NOMO-1 treated with DMSO at 0.1 percent for 48 hours (cell line): Measurements from ENCODE around the gene KCNQ1.
A peak's percentile ranks its signal among the peaks of the same experiment; 100 is the strongest.

Experiments used
- DNase-seq: peaks from one replicate; lab custom pipeline; 2025; ENCODE audit not compliant: unreplicated experiment; lab: John Stamatoyannopoulos, UW

KCNQ1 gene

GRCh38 chr11:2706321-2706720 is 261.5 kb downstream of the KCNQ1 start:
- no peak for DNase-seq

DNA sequence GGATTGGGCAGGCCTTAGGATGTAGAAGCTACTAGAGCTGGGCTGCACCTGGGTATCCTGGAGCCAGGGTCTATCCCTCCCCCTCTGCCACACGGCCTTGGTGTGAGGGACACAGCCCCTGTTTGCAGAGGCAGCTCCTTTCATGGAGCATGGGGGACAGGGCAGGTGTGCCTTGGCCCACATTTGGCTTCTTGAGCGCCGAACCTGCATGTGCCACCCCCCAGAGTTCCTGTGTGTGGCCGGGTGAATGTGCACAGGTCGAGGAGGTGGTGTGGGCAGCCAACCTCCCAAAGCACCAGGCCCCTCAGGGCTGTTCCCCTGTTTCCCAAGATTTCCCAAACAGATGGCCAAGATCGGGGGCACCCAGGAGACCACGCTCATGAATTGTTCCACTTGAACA is 262.9 kb downstream of the KCNQ1 start:
- DNase-seq, result no peak

DNA sequence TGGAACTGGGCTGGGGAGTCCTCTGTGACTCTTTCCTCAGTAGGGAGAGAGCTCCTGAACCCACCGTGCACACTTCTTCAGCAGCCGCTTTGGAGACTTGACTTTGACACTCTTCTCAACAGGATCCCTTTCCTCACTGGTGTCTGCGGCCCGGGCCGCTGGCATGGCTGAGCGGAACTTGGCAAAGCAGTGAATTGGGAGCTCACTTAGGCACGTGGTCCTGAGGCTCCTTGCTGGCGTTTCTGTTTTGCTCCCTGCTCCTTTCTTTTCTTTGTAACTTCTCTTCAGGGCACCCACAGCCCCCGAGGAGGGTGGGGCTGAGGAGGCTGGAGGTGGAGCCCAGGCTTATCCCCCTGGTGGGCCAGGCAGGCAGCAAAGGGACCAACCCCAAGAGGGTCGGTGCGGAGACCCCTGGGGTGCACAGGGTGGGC is 263.4 kb downstream of the KCNQ1 start:
- DNase-seq, result no peak

DNA sequence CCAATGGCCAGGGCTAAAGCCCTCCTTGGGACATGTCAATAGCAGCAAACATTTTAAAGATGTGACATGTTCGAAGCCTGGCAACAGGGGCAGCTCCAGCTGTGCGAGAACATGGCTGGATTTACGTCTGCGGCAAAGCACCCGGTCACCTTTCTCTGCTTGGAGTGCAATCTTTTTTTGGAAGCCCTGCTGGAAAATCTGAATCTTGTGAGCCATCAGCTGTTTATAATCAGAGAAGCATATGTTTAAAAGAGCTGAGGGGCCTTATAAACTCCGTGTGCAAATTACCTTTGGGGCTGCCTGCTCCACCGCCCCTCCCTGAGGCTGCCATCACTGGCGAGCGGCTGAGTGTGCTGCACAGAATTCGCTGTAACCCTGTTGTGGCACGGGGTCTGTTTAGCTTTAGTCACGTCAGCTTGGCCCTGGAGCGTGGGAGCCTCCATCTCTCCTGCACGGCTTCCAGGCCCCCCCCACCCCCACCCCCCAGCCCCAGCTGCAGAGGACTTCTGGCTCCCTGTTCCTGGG is 264.0 kb downstream of the KCNQ1 start:
- DNase-seq, result no peak

DNA sequence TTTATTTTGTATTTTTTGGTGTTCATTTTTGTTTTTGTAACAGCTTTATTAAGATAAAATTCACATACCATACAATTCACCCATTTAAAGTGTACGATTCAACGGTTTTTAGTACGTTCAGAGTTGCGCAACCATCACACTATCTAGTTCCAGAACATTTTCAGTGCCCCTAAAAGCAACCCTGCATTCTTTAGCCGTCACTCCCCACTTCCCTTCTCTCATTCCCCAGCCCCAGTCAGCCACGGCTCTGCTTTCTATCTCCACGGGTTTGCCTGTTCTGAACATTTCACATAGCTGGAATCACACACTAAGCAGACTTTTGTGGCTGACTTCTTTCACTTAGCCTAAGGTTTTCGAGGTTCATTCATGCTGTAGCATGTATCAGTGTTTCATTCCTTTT is 264.6 kb downstream of the KCNQ1 start:
- peak; percentile 3 for DNase-seq

DNA sequence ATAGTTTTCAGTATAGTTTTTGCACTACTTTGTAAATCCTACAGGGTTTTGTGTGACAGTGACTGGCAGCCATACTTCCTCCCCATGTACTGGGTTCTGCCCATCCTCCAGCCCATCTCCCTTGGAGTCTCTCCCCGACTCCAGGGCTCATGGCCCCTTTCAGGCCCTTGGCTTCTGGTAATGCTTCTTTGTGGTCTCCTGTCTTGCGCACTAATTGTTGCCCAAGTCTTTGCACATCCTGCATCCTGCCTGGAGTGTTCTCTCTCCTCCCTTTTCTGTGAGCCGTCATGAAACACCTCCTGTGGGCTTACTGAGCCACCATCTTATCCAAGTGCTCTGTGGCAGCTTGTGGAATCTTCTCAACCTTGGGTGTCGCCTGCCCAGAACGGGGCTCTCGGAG is 266.4 kb downstream of the KCNQ1 start:
- DNase-seq, result no peak

- no peak for DNase-seq
Measured at GRCh38 chr11:2713094-2713493, 268.3 kb downstream of the KCNQ1 start.

DNA sequence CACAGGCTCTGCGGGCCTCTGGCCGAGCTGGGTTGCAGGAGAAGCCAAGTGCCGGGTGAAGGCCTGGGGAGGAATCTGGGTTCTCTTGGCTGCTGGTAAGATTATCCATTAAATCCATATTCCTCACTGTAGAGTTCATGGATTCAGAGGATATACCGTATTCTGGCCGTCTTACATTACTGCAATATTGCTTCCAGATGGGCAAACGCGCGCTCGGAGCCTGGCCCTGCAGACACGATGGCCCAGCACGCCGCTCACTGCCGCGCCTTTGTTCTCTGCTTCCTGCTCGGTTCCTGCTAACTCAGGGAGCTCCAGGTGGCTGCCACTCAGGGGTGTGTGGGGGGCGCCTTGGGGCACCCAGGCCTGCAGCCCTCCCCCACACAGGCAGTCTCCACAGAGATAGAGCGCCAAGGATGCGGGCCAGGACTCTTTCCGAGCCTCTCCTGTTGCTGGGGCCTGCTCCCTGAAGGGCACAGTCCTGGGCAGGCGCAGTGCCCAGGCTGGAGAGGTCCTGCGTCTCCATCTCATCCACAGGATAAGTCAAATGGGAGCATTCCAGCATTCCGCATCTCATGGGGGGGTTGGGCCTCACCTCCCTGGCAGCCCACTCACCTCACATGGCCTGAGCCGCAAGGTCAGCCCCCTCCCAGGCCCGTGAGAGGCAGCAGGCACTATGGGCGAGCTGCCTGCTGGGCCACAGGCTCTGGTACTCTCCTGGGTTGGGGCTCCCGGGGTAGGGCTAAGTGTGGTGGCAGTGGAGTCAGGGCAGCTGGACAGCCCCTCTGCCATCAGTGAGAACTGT is 269.1 kb downstream of the KCNQ1 start:
- no peak for DNase-seq

DNA sequence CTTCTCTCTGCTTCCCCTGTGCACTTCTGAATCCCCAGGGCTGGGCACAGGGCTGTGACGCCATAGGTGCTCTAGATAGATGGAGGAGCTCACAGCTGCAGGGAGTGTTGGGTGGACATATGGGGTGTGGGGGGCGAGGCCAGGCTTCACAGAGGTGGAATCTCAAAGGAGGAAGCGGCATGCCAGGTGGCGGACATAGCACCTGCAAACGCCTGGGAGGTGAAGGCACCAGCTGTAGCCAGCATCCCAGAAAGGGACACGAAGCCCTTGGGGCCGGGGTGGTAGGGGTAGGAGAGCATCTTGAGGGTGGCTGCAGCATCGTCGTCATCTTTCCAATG is 269.6 kb downstream of the KCNQ1 start:
- no peak for DNase-seq

DNA sequence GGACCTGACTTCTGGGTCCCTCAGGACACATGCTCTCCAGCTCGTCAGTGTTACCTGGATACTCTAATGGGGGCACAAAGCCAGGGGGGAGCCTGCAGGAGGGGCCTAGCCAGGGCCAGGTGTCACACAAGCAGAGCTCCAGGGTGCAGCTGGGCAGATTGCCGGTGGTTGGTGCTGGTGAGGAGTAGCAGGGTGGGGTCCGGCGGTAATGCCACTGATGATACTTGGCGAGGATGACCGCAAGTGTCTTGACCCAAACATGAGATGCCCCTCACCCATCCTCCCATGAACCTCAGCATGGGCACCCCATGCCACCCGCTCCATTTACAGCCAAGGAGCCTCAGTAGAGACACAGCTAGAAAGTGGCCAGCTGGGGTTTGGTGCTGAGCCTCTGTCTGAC is 270.1 kb downstream of the KCNQ1 start:
- no peak for DNase-seq

GRCh38 chr11:2715716-2716350 is 271.0 kb downstream of the KCNQ1 start:
- no peak for DNase-seq

DNA sequence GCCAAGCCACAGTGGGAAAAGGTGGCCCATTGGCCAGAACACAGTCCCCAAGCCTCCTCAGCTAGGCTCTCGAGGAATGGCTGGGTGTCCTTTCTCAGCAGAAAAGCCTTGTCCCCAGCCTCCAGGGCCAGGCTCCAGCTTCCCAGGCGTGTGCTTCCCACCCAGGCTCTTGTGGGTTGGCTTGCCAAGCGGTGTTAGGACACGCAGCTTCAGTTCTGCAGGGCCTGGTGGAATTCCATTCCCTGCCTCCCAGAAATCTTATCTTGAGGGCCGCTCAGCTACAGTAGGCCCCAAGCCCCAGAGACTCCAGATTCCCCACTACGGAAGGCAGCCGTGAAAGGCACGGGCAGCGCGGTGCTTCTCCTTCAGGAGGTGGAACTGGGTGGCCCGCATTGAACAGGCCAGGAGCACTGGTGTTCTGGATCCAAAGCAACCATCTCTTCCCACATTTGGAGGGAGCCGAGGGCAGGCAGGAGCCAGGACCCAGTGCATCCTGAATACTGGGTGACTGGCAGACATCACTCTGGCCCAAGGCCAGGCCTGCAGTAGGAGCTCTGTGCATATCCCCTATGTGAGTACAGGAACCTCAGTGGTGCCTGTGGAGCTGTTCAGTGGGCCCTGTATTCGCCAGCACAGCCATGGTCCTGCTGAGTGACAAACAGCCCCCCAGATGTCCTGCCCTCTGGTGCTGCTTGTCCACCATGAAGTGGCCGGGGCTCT is 271.7 kb downstream of the KCNQ1 start:
- no peak for DNase-seq

GRCh38 chr11:2717561-2718325 is 272.9 kb downstream of the KCNQ1 start:
- DNase-seq, result no peak

- no peak for DNase-seq
Measured at GRCh38 chr11:2718817-2719438, 274.1 kb downstream of the KCNQ1 start.

GRCh38 chr11:2719831-2720590 is 275.2 kb downstream of the KCNQ1 start:
- DNase-seq, result no peak

GRCh38 chr11:2721210-2721916 is 276.6 kb downstream of the KCNQ1 start:
- DNase-seq, result no peak

DNA sequence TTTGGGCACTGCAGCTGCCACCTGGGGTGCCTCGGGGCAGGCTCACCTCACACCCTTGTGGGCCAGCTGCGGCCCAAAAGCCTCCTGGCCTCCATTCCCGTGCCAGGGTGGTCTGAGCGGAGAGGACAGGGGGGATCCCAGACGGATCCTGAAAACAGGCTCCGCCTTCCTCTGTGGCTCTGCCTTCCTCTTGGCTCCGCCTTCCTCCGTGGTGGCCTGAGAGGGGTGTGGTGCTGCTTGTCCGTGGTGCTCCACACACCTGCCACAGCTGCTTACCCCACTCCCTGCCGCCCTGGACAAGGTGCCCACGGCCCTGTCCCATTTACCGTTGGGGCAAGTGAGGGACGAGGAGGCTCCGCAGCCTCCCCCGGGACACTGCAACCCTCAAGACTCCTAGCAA is 278.1 kb downstream of the KCNQ1 start:
- no peak for DNase-seq

DNA sequence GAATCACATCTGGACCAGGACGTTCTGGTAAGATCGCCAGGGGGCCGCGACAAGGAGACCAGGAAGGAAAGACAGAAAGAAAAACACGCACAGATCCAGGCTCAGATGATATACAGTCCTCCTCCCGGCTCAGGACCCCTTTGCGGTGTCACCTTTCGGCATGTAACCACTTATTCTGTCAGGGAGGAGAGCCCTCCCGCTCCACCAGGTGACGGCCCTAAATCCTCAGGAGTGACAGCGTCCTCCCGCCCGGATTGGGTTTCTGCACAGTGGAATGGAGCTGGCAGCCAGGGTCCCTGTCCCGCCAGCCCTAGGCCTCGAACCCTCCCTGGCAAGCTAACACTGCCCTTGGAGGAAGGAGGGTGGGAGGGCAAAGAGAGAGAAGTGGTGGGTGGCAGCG is 279.3 kb downstream of the KCNQ1 start:
- DNase-seq, result no peak

DNA sequence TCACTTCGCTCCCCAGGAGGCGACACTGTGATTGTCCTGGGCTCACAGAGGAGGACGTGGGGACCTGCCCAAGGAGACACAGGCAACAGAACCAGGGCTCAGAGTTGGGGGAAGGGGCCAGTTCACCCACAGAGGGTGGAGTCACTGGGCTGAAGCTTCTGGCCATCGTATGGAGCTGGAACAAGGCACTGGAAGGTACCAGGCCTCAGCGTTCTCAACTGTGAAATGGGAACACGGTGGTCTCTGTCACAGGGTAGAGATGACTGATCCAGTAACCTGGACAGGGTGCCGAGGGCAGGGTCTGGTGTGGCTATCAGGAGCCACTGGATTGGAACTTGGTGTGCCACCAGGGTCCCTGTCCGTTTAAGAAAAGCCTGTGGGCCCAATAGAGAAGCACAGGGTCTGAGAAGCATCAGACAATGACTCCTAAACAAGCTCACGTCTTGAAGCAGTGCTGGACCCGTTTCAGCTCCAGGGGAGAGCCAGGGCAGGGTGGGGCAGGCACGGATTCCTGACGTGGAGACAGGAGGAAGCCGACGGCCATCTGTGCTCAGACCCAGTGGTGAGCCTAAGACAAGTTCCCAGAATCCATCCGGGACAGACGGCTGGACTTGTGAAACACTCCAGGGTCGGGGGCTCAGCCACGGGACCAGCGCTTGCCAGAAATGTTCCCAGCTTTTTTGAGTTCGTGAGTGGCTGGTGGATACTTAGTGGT is 280.0 kb downstream of the KCNQ1 start:
- DNase-seq, result no peak
